CD4-positive, CD25-positive, alpha-beta regulatory T cell (primary cell): ENCODE results near the gene ASCC3. TPM values are rescaled to one million over a fixed set of nuclear protein-coding genes. Genes with fewer than 3 reads are reported as not detected.

Source experiments
- ATAC-seq, 2 donors: fragments of 150-1000 bp; cut with Tn5 transposase; one replicate each; pipeline ENCODE4 v1.10.0; 2021; ENCODE audit warnings: low read depth in 2 of 2, moderate number of reproducible peaks in 2 of 2, moderate library complexity in 1 of 2
- DNase-seq, 3 donors: peaks; one replicate each; pipeline versions ENCODE4 v3.0.0 to v3.0.0-alpha.2; 2012 to 2022; ENCODE audit warnings: mixed read lengths in 1 of 3
- H3K27ac ChIP-seq: one replicate; pipeline ENCODE4 v1.7.0; 2013; ENCODE audit warnings: mild to moderate bottlenecking, low read length; ENCODE audit not compliant: insufficient read depth, poor library complexity, severe bottlenecking
- H3K27me3 ChIP-seq: one replicate; pipeline ENCODE4 v1.7.0; 2013; ENCODE audit warnings: low read length; ENCODE audit not compliant: control insufficient read depth, insufficient read depth
- H3K36me3 ChIP-seq: one replicate; pipeline ENCODE4 v1.7.0; 2013; ENCODE audit warnings: mild to moderate bottlenecking, low read length, moderate library complexity; ENCODE audit not compliant: control insufficient read depth, insufficient read depth
- H3K4me1 ChIP-seq: 2 replicates; pipeline ENCODE4 v1.7.0; 2013; ENCODE audit warnings: mild to moderate bottlenecking, low read length; ENCODE audit not compliant: insufficient read depth, control insufficient read depth, poor library complexity, severe bottlenecking
- H3K4me3 ChIP-seq: one replicate; pipeline ENCODE4 v1.7.0; 2013; ENCODE audit warnings: low read depth, mild to moderate bottlenecking, low read length, moderate library complexity
- H3K9me3 ChIP-seq, 2 experiments: 1 replicate in 1 of 2; 2 replicates in 1 of 2; pipeline ENCODE4 v1.7.0; 2013; ENCODE audit warnings: low read length in 2 of 2, mild to moderate bottlenecking in 1 of 2, moderate library complexity in 1 of 2; ENCODE audit not compliant: control insufficient read depth in 2 of 2
- H3K27ac Mint-ChIP-seq, 3 donors: one replicate each; pipeline ENCODE4 v1.8.0; 2020 to 2022; ENCODE audit warnings: mild to moderate bottlenecking in 3 of 3, mixed read lengths in 3 of 3, moderate library complexity in 2 of 3
- H3K27me3 Mint-ChIP-seq: one replicate; pipeline ENCODE4 v1.8.0; 2022; ENCODE audit warnings: mild to moderate bottlenecking, mixed read lengths
- H3K36me3 Mint-ChIP-seq: one replicate; pipeline ENCODE4 v1.8.0; 2020; ENCODE audit warnings: mixed read lengths
- H3K4me1 Mint-ChIP-seq, 4 donors: one replicate each; pipeline ENCODE4 v1.8.0; 2020 to 2022; ENCODE audit warnings: mixed read lengths in 4 of 4, mild to moderate bottlenecking in 1 of 4
- H3K4me3 Mint-ChIP-seq, 4 donors: one replicate each; pipeline ENCODE4 v1.8.0; 2020 to 2022; ENCODE audit warnings: mild to moderate bottlenecking in 4 of 4, mixed read lengths in 4 of 4, moderate library complexity in 3 of 4
- H3K9me3 Mint-ChIP-seq, 7 donors: one replicate each; pipeline ENCODE4 v1.8.0; 2020 to 2022; ENCODE audit warnings: mixed read lengths in 7 of 7, mild to moderate bottlenecking in 3 of 7, moderate library complexity in 2 of 7
- polyA plus RNA-seq, 4 donors: library from polyadenylated mRNA; unstranded; fragments of 300-500 nt; fragmentation: Illumina TruSeq; gene quantifications; one replicate each; pipeline ENCODE4 v1.2.3, GENCODE V29; 2021
- total RNA-seq: library from RNA; stranded (reverse); gene quantifications from one replicate; pipeline ENCODE4 v1.2.3, GENCODE V29; 2022

The ASCC3 gene
- total and polyA plus RNA-seq, 5 donors from 2014 or later: 22.6 to 51.2 (median 29.2) TPM

DNA sequence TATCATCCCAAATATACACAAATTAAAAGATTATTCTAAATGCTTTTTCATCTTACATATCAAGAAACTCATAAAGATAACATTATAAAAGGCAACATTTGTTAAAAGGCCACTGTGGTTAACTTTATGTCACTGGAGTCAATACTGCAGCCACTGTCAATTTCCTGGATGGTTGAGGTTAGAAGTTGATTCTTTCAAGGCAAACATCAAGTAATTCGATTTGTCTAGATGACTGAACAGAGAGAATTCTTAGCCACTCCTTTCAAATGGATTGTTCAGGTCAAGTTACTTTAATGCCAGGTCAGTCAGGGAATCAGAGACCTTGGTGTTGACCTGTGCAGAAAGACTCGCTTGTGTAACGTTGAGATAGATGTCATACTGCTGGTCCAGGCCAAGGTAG lies 372.0 kb downstream of the ASCC3 start:
- H3K4me1 Mint-ChIP-seq: no peaks in the 10 kb centered on the region
- no peak for ATAC-seq
- no peak overlapping the region for H3K4me3 ChIP-seq

DNA sequence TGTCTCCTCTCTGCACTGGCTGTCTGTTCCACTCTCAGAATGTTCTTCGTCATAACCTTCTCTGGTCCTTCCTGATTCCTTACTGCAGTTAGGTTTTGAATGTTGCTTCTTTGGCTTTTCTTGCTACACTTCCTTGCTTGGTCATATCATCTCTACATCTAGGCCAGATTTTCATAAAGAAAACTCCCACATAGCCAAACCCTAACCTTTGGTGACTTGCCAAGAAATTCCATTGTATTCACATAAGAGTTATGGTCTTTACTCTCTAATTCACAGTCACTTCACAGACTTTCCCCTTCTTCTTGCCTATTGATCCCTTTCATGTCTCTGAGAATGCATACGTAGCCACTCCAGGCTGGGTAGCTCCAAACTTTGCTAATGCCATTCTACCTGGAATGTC lies 374.5 kb downstream of the ASCC3 start:
- H3K27ac Mint-ChIP-seq: no peak overlapping the region
- no peaks in the 10 kb centered on the region for H3K4me1 Mint-ChIP-seq
- Histone ChIP-seq H3K9me3 (no peaks in the 10 kb centered on the region), H3K4me3 (no peak overlapping the region), H3K36me3 (peaks cover 30% of the 10 kb centered on the region), H3K4me1 (no peaks in the 10 kb centered on the region), H3K27ac (no peak overlapping the region), H3K27me3 (no peaks in the 10 kb centered on the region)
- no peak for DNase-seq
- H3K27me3 Mint-ChIP-seq: no peaks in the 10 kb centered on the region
- H3K4me3 Mint-ChIP-seq: no peak overlapping the region
- H3K9me3 Mint-ChIP-seq: peaks cover 0 to 1% (median 0%) of the 10 kb centered on the region in 7 donors
- H3K36me3 Mint-ChIP-seq: peaks cover 28% of the 10 kb centered on the region
- no peak for ATAC-seq

More for the DNA sequence above, 372.0 kb downstream of the ASCC3 start:
- H3K4me3 Mint-ChIP-seq: no peak overlapping the region
- H3K27me3 Mint-ChIP-seq: no peaks in the 10 kb centered on the region
- peaks cover 45% of the 10 kb centered on the region for H3K36me3 ChIP-seq
- no peak overlapping the region for H3K27ac Mint-ChIP-seq
- DNase-seq: no peak
- no peaks in the 10 kb centered on the region for H3K9me3 ChIP-seq
- H3K36me3 Mint-ChIP-seq: peaks cover 44% of the 10 kb centered on the region
- no peaks in the 10 kb centered on the region for H3K4me1 ChIP-seq
- peaks cover 0 to 1% (median 0%) of the 10 kb centered on the region in 7 donors for H3K9me3 Mint-ChIP-seq
- H3K27ac ChIP-seq: no peak overlapping the region
- H3K27me3 ChIP-seq: no peaks in the 10 kb centered on the region

DNA sequence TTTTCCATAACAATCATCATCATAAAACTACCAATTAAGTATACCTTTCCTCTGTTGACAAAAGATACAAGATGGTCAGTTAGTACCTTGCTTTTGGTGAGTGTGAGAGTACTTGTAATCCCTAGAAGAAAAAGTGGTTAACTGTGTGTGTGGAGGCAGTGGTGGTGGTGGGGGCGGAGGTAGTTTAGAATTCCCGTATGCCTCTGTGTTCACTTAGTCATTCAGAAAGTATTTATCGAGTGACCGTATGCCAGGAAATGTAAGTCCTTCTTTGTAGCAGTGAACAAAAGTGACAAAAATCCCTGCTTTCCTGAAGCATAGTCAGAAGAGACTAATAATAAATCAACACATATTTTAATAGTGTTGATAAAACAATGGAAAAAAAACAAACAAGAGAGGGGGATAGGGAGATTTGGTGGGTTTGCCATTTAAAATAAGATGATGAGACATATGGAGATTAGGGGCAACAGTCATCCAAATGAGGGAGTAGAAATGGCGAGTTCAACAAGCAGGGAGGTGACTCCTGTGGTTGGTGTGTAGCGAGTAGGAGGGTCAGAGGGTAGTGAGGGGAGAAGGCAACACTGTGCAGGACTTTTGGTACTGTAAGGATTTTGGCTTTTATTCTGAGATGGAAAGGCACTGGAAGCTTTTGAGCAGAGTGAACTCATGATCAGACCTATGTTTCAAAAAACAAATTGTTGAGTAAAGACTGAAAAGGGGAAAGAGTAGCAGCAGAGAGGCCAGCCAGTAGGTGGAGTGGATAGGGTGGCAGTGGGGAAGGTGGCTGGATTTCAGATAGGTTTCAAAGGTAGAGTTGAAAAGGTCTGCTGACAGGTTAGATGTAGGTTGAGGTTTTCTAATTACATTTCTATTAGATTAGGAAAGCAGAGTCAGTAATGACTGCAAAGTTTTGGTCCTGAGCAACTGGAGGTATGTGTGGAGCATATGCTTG lies 376.1 kb downstream of the ASCC3 start:
- Mint-ChIP-seq H3K9me3 (no peaks in the 10 kb centered on the region), H3K4me3 (no peak overlapping the region), H3K36me3 (peaks cover 17% of the 10 kb centered on the region), H3K4me1 (no peaks in the 10 kb centered on the region), H3K27me3 (peaks cover 6% of the 10 kb centered on the region), H3K27ac (no peak overlapping the region)
- no peak overlapping the region for H3K4me3 ChIP-seq
- H3K9me3 ChIP-seq: no peaks in the 10 kb centered on the region
- H3K27me3 ChIP-seq: no peaks in the 10 kb centered on the region
- ATAC-seq (no peak), DNase-seq (no peak)
- H3K4me1 ChIP-seq: no peaks in the 10 kb centered on the region
- no peak overlapping the region for H3K27ac ChIP-seq
- peaks cover 19% of the 10 kb centered on the region for H3K36me3 ChIP-seq

DNA sequence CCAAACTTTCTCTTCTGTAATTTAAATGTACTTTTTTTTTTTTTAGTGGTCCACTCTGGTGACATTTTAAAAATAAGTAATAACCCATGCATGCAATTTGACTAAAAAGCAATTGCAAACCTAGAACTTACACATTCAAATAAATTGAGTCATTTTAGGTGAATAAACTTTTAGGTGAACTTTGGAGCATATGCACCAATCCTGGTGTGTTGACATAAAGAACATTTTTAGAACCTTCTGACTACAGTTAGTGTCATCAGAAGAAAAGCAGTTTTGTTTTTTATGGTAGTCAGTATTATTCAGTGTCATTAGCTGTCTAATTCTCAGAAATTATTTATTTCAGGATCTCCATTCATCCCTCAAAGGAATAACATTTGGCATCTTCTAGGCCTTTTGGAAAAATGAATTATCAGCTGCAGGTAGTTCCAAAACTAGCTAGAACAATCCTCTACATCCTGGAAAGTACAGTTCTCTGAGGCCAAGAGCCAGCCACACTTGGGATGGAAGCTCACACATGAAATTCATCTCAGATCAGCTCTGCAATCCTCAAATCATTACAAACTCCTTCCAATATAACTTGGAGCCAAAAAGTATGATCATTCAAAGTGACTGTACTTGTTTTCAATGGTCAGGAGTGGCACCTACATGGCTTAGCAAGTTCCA lies 378.0 kb downstream of the ASCC3 start:
- no peak overlapping the region for H3K4me3 ChIP-seq
- Mint-ChIP-seq H3K27ac (no peak overlapping the region), H3K9me3 (peaks cover 0 to 6% (median 0%) of the 10 kb centered on the region in 7 donors), H3K27me3 (peaks cover 14% of the 10 kb centered on the region), H3K4me1 (no peaks in the 10 kb centered on the region), H3K36me3 (peaks cover 2% of the 10 kb centered on the region), H3K4me3 (no peak overlapping the region)
- ATAC-seq: no peak
- DNase-seq: no peak
- no peaks in the 10 kb centered on the region for H3K9me3 ChIP-seq
- no peak overlapping the region for H3K27ac ChIP-seq
- peaks cover 5% of the 10 kb centered on the region for H3K36me3 ChIP-seq
- H3K4me1 ChIP-seq: no peaks in the 10 kb centered on the region
- peaks cover 3% of the 10 kb centered on the region for H3K27me3 ChIP-seq

DNA sequence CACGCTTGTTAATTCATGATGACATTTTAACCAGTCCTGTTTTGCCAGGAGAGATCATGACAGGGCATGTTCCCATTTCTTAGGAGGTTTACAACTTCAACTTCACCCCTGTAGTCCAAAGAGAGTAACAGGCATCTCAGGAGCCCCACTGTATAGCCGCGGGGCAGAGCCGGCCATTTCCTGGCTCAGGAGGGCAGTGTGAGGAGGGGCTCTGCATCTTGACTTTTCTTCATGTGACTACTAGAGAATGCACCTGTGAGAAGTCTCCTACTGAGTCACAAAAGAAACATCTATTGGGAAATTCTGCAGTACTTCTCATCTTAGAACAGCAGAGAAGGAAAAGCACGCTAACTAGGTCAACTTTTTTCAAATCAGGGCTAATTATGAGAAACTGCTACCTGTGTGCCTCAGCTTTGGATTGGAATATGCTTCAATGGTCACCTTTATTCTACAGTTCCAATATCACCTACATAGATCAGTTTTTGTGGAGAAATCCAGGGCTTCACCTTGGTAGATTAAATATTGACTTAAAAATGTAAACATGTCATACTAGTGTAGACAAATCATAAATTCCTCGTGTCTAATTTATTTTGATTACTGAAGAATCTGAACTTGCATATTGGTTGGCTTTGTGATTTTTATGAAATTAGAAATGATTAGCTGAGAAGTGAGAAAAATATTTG lies 387.8 kb downstream of the ASCC3 start:
- H3K4me1 Mint-ChIP-seq: no peaks in the 10 kb centered on the region

DNA sequence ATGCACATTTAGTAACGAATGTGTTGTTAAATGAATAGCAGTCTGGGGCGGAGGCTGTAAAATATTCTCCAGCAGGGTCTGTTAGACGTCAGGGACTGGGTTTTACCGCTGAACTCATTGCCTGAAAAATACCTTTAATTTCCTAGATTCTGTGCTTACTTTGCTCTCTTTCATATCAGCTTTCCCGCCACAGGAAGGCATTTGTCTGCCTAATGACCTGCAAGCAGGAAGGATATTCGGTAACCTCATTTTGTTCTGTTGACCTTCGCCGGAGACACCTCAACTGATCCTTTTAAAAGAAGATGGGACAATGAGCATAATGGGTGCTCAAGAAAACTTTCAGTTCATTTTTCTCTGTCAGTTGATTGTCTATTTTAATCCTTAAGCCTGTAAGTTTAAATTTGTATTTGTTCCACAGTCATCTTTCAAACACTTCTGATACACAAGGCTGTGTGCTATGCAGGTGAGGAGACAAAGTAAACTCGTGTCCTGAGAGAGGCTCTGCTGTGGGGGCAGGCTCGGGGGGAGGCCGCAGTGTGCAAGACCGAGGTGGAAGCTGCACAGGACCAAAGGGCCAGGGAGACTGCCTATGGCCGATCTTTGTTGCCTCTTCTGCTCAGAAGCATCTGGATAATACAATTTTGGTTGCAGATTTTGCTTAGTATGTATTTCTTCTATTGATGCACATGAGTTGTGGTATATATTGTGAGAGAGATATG lies 389.0 kb downstream of the ASCC3 start:
- ATAC-seq (no peak), DNase-seq (no peak)
- Histone ChIP-seq H3K36me3 (no peaks in the 10 kb centered on the region), H3K4me1 (no peaks in the 10 kb centered on the region), H3K27ac (no peak overlapping the region), H3K9me3 (no peaks in the 10 kb centered on the region), H3K4me3 (no peak overlapping the region), H3K27me3 (peaks cover 4% of the 10 kb centered on the region)
- peaks cover 0 to 4% (median 2%) of the 10 kb centered on the region in 7 donors for H3K9me3 Mint-ChIP-seq
- no peak overlapping the region for H3K27ac Mint-ChIP-seq
- H3K4me1 Mint-ChIP-seq: no peaks in the 10 kb centered on the region
- no peaks in the 10 kb centered on the region for H3K36me3 Mint-ChIP-seq
- peaks cover 32% of the 10 kb centered on the region for H3K27me3 Mint-ChIP-seq
- no peak overlapping the region for H3K4me3 Mint-ChIP-seq

More for the DNA sequence above, 387.8 kb downstream of the ASCC3 start:
- Histone ChIP-seq H3K9me3 (no peaks in the 10 kb centered on the region), H3K4me1 (no peaks in the 10 kb centered on the region), H3K27me3 (peaks cover 3% of the 10 kb centered on the region), H3K36me3 (no peaks in the 10 kb centered on the region), H3K27ac (no peak overlapping the region), H3K4me3 (no peak overlapping the region)
- peaks cover 24% of the 10 kb centered on the region for H3K27me3 Mint-ChIP-seq
- ATAC-seq (no peak), DNase-seq (no peak)
- no peak overlapping the region for H3K27ac Mint-ChIP-seq
- H3K4me3 Mint-ChIP-seq: no peak overlapping the region
- no peaks in the 10 kb centered on the region for H3K36me3 Mint-ChIP-seq
- H3K9me3 Mint-ChIP-seq: peaks cover 0 to 7% (median 3%) of the 10 kb centered on the region in 7 donors

DNA sequence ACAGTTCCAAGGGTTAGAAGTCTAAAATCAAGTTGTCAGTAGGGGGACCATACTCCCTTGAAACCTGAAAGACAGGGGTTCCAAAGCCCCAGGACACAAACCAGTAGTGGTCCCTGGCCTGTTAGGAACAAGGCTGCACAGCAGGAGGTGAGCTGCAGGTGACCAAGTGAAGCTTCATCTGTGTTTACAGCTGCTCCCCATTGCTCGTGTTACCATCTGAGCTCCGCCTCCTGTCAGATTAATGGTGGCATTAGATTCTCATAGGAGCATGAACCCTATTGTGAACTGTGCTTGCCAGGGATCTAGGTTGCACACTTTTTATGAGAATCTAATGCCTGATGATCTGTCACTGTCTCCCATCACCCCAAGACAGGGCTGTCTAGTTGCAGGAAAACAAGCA lies 391.1 kb downstream of the ASCC3 start:
- no peak for ATAC-seq
- no peaks in the 10 kb centered on the region for H3K36me3 ChIP-seq
- peaks cover 0 to 3% (median 0%) of the 10 kb centered on the region in 7 donors for H3K9me3 Mint-ChIP-seq
- H3K36me3 Mint-ChIP-seq: no peaks in the 10 kb centered on the region
- H3K4me1 Mint-ChIP-seq: no peaks in the 10 kb centered on the region
- no peak overlapping the region for H3K4me3 Mint-ChIP-seq
- DNase-seq: no peak
- H3K9me3 ChIP-seq: no peaks in the 10 kb centered on the region
- no peaks in the 10 kb centered on the region for H3K4me1 ChIP-seq
- no peak overlapping the region for H3K4me3 ChIP-seq
- H3K27me3 Mint-ChIP-seq: peaks cover 39% of the 10 kb centered on the region
- H3K27ac Mint-ChIP-seq: no peak overlapping the region
- peaks cover 8% of the 10 kb centered on the region for H3K27me3 ChIP-seq
- H3K27ac ChIP-seq: no peak overlapping the region
